Measurements from ENCODE around the gene ZNF770.

The ZNF770 gene

GRCh38 chr15:34988027-34988902 lies at the start of gene ZNF770:
ZNF770 (minus strand) TSS chr15:34988287; CDS start chr15:34983434, 4,853 bp downstream.
- peak within 1 kb of the TSS; percentile 88 for H3K27ac ChIP-seq
- DNase-seq (ENCODE audit: low read depth, low spot score), result no peak

GRCh38 chr15:35028235-35028984 lies 40.3 kb upstream of the ZNF770 start:
- no peak overlapping the region for H3K27ac ChIP-seq
- DNase-seq (ENCODE audit: low read depth, low spot score), result no peak

- DNase-seq (ENCODE audit: low read depth, low spot score), result no peak
- H3K27ac ChIP-seq, result no peak overlapping the region
Observed at GRCh38 chr15:35023804-35024203, 35.7 kb upstream of the ZNF770 start.

- no peak overlapping the region for H3K27ac ChIP-seq
- DNase-seq (ENCODE audit: low read depth, low spot score), result no peak
Observed at GRCh38 chr15:35020974-35021373, 32.9 kb upstream of the ZNF770 start.

- no peak for DNase-seq (ENCODE audit: low read depth, low spot score)
- no peak overlapping the region for H3K27ac ChIP-seq
Observed at GRCh38 chr15:35019404-35020327, 31.6 kb upstream of the ZNF770 start.

GRCh38 chr15:35014241-35014640 lies 26.2 kb upstream of the ZNF770 start:
- no peak overlapping the region for H3K27ac ChIP-seq
- DNase-seq (ENCODE audit: low read depth, low spot score), result no peak

- no peak overlapping the region for H3K27ac ChIP-seq
- no peak for DNase-seq (ENCODE audit: low read depth, low spot score)
Observed at GRCh38 chr15:35013370-35013769, 25.3 kb upstream of the ZNF770 start.

GRCh38 chr15:35007397-35007796 lies 19.3 kb upstream of the ZNF770 start:
- no peak for DNase-seq (ENCODE audit: low read depth, low spot score)
- H3K27ac ChIP-seq, result no peak overlapping the region

GRCh38 chr15:35005933-35006332 lies 17.8 kb upstream of the ZNF770 start:
- DNase-seq (ENCODE audit: low read depth, low spot score), result no peak

GRCh38 chr15:35003928-35004327 lies 15.8 kb upstream of the ZNF770 start:
- no peak for DNase-seq (ENCODE audit: low read depth, low spot score)
- no peak overlapping the region for H3K27ac ChIP-seq

More at GRCh38 chr15:35005933-35006332, 17.8 kb upstream of the ZNF770 start:
- H3K27ac ChIP-seq, result no peak overlapping the region

- H3K27ac ChIP-seq, result peak overlapping the region; percentile 84
- peak; percentile 88 for DNase-seq (ENCODE audit: low read depth, low spot score)
Observed at GRCh38 chr15:35000511-35000910, 12.4 kb upstream of the ZNF770 start.

- no peak for DNase-seq (ENCODE audit: low read depth, low spot score)
- H3K27ac ChIP-seq, result peak overlapping the region; percentile 84
Observed at GRCh38 chr15:34999906-35000305, 11.8 kb upstream of the ZNF770 start.

- H3K27ac ChIP-seq, result peak overlapping the region; percentile 45
- no peak for DNase-seq (ENCODE audit: low read depth, low spot score)
Observed at GRCh38 chr15:34994925-34995324, 6.8 kb upstream of the ZNF770 start.

- DNase-seq (ENCODE audit: low read depth, low spot score), result no peak
- H3K27ac ChIP-seq, result peak overlapping the region; percentile 77
Observed at GRCh38 chr15:34993877-34994276, 5.8 kb upstream of the ZNF770 start.

GRCh38 chr15:34993412-34993811 lies 5.3 kb upstream of the ZNF770 start:
- peak overlapping the region; percentile 77 for H3K27ac ChIP-seq

GRCh38 chr15:34987609-34988026 lies 469 bp downstream of the ZNF770 start:
- H3K27ac ChIP-seq, result peak overlapping the region; percentile 88
- DNase-seq (ENCODE audit: low read depth, low spot score), result no peak

More at GRCh38 chr15:34993412-34993811, 5.3 kb upstream of the ZNF770 start:
- no peak for DNase-seq (ENCODE audit: low read depth, low spot score)

GRCh38 chr15:34986771-34987480 lies 1.2 kb downstream of the ZNF770 start:
- H3K27ac ChIP-seq, result peak overlapping the region; percentile 88
- DNase-seq (ENCODE audit: low read depth, low spot score), result no peak

GRCh38 chr15:34986326-34986725 lies 1.8 kb downstream of the ZNF770 start:
- peak overlapping the region; percentile 88 for H3K27ac ChIP-seq
- DNase-seq (ENCODE audit: low read depth, low spot score), result no peak

- no peak for DNase-seq (ENCODE audit: low read depth, low spot score)
- H3K27ac ChIP-seq, result peak overlapping the region; percentile 88
Observed at GRCh38 chr15:34984889-34985630, 3.0 kb downstream of the ZNF770 start.

Data from epithelial cell of prostate (primary cell).